Measurements from ENCODE around the gene THAP12. TPM values are rescaled to one million over a fixed set of nuclear protein-coding genes. Genes with fewer than 3 reads are reported as not detected.

The THAP12 gene
- total and polyA plus RNA-seq, 11 donors = 9.5 to 29.3 (median 17.9) TPM

GRCh38 chr11:76307396-76307795, 73.5 kb downstream of the THAP12 start:
- Histone ChIP-seq H3K4me1 (peaks cover 0 to 17% (median 5%) of the 10 kb centered on the region in 12 donors), H3K9me3 (no peaks in the 10 kb centered on the region), H3K36me3 (no peaks in the 10 kb centered on the region), H3K4me3 (no peak overlapping the region), H3K27me3 (no peaks in the 10 kb centered on the region), H3K27ac (no peak overlapping the region)
- peak in 4 of 5 donors; percentile 50 to 72 (median 65) for DNase-seq
- ATAC-seq = peak; percentile 85 to 94 (median 92)
- 45 to 71% (median 55%) methylated on average over 7 to 9 of the region's 9 CpGs for WGBS, 4 donors
- no peak for TF ChIP-seq CTCF (IDR thresholded peaks at IDR 0.05)
- no peak for TF ChIP-seq POLR2A (IDR thresholded peaks at IDR 0.05)
- intact Hi-C loops (cut with DNase I) = no loop called here

GRCh38 chr11:76303399-76303798, 77.5 kb downstream of the THAP12 start:
- DNase-seq (no peak), ATAC-seq (no peak)
- no peaks in the 10 kb centered on the region for H3K27me3 ChIP-seq
- TF ChIP-seq CTCF (IDR thresholded peaks at IDR 0.05) = no peak
- no peak for TF ChIP-seq POLR2A (IDR thresholded peaks at IDR 0.05)
- intact Hi-C loops (cut with DNase I) = no loop called here
- H3K27ac ChIP-seq = no peak overlapping the region
- WGBS, 4 donors = 67 to 80% (median 73%) methylated on average over 3 of the region's 3 CpGs
- H3K4me1 ChIP-seq = peaks cover 0 to 17% (median 5%) of the 10 kb centered on the region in 12 donors
- H3K36me3 ChIP-seq = no peaks in the 10 kb centered on the region
- no peak overlapping the region for H3K4me3 ChIP-seq
- no peaks in the 10 kb centered on the region for H3K9me3 ChIP-seq

- Histone ChIP-seq H3K27me3 (no peaks in the 10 kb centered on the region), H3K36me3 (no peaks in the 10 kb centered on the region), H3K27ac (no peak overlapping the region), H3K9me3 (no peaks in the 10 kb centered on the region), H3K4me3 (no peak overlapping the region), H3K4me1 (peaks cover 0 to 16% (median 5%) of the 10 kb centered on the region in 12 donors)
- ATAC-seq (no peak), DNase-seq (no peak)
- 75 to 80% (median 77%) methylated on average over 2 to 3 of the region's 3 CpGs for WGBS, 4 donors
- intact Hi-C loops (cut with DNase I) = no loop called here
- no peak for TF ChIP-seq POLR2A (IDR thresholded peaks at IDR 0.05)
- no peak for TF ChIP-seq CTCF (IDR thresholded peaks at IDR 0.05)
Observed at GRCh38 chr11:76302996-76303395, 77.9 kb downstream of the THAP12 start.

Other genes starting within 250 kb of the THAP12 start
- gene WNT11, start 174.6 kb downstream of the THAP12 start, total RNA-seq = 10 to 100 TPM in 2 of 9 donors, 1 to 10 TPM in 7; 5.0 to 20.9 (median 9.2) TPM
- gene WNT11, start 174.6 kb downstream of the THAP12 start, polyA plus RNA-seq = 1 to 10 TPM; 3.8 to 6.7 TPM
- gene GVQW3, start 191 bp upstream of the THAP12 start, total RNA-seq = 1 to 10 TPM in 6 of 9 donors, under 1 TPM in 3; 0.19 to 2.3 (median 1.2) TPM
- under 1 TPM; 0.33 to 0.65 TPM for gene GVQW3, start 191 bp upstream of the THAP12 start, polyA plus RNA-seq
- gene EMSY, start 63.9 kb upstream of the THAP12 start, total RNA-seq = 10 to 100 TPM; 14.5 to 37.6 (median 18.6) TPM
- gene EMSY, start 63.9 kb upstream of the THAP12 start, polyA plus RNA-seq = 10 to 100 TPM in 1 of 2 donors, 1 to 10 TPM in 1; 5.8 to 10.2 TPM

Data from heart left ventricle (tissue), 16 donors.